Measurements from ENCODE around the gene SHC3.

Gene SHC3

GRCh38 chr9:88987661-88988060 is 191.0 kb downstream of the SHC3 start:
- no peak for DNase-seq (ENCODE audit: low read depth in 3 of 3)

GRCh38 chr9:88986776-88987175 is 191.8 kb downstream of the SHC3 start:
- no peak for DNase-seq (ENCODE audit: low read depth in 3 of 3)

- DNase-seq (ENCODE audit: low read depth in 3 of 3), result no peak
Measured at GRCh38 chr9:88985616-88986015, 193.0 kb downstream of the SHC3 start.

GRCh38 chr9:88984543-88984883 is 194.1 kb downstream of the SHC3 start:
- DNase-seq (ENCODE audit: low read depth in 3 of 3), result no peak

- no peak for DNase-seq (ENCODE audit: low read depth in 3 of 3)
Measured at GRCh38 chr9:88983865-88984542, 194.6 kb downstream of the SHC3 start.

- DNase-seq (ENCODE audit: low read depth in 3 of 3), result no peak
Measured at GRCh38 chr9:88980740-88981203, 197.8 kb downstream of the SHC3 start.

GRCh38 chr9:88979791-88980190 is 198.8 kb downstream of the SHC3 start:
- DNase-seq (ENCODE audit: low read depth in 3 of 3), result no peak

GRCh38 chr9:88979021-88979420 is 199.6 kb downstream of the SHC3 start:
- no peak for DNase-seq (ENCODE audit: low read depth in 3 of 3)

GRCh38 chr9:88978034-88978433 is 200.6 kb downstream of the SHC3 start:
- no peak for DNase-seq (ENCODE audit: low read depth in 3 of 3)

GRCh38 chr9:88976890-88977257 is 201.7 kb downstream of the SHC3 start:
- no peak for DNase-seq (ENCODE audit: low read depth in 3 of 3)

- no peak for DNase-seq (ENCODE audit: low read depth in 3 of 3)
Measured at GRCh38 chr9:88975966-88976889, 202.4 kb downstream of the SHC3 start.

- DNase-seq (ENCODE audit: low read depth in 3 of 3), result no peak
Measured at GRCh38 chr9:88974641-88975040, 204.0 kb downstream of the SHC3 start.

GRCh38 chr9:88973281-88974045 is 205.2 kb downstream of the SHC3 start:
- no peak for DNase-seq (ENCODE audit: low read depth in 3 of 3)

- no peak for DNase-seq (ENCODE audit: low read depth in 3 of 3)
Measured at GRCh38 chr9:88972401-88972800, 206.2 kb downstream of the SHC3 start.

GRCh38 chr9:88971131-88971960 is 207.3 kb downstream of the SHC3 start:
- no peak for DNase-seq (ENCODE audit: low read depth in 3 of 3)

- DNase-seq (ENCODE audit: low read depth in 3 of 3), result no peak
Measured at GRCh38 chr9:88969646-88970373, 208.8 kb downstream of the SHC3 start.

GRCh38 chr9:88968799-88969198 is 209.8 kb downstream of the SHC3 start:
- DNase-seq (ENCODE audit: low read depth in 3 of 3), result no peak

GRCh38 chr9:88966894-88967676 is 211.5 kb downstream of the SHC3 start:
- no peak for DNase-seq (ENCODE audit: low read depth in 3 of 3)

GRCh38 chr9:88965473-88965872 is 213.1 kb downstream of the SHC3 start:
- DNase-seq (ENCODE audit: low read depth in 3 of 3), result no peak

- DNase-seq (ENCODE audit: low read depth in 3 of 3), result no peak
Measured at GRCh38 chr9:88960632-88961031, 218.0 kb downstream of the SHC3 start.

Data from stimulated activated CD4-positive, alpha-beta T cell treated with anti-CD3 and anti-CD28 coated beads, TNF-alpha, amount 100 ng/mL, for 24 hours (primary cell).